GM12865 (cell line): ENCODE measurements around the gene SERPINE1.

ENCODE experiments used
- DNase-seq: peaks from one replicate; pipeline ENCODE4 v3.0.0; 2010; ENCODE audit warnings: low read depth
- H3K4me3 ChIP-seq: 2 replicates; pipeline ENCODE4 v1.5.1; 2011; ENCODE audit warnings: mild to moderate bottlenecking, low read depth, low read length, control low read depth
- TF ChIP-seq, protein P1 (sequence below): IDR thresholded peaks from 2 replicates; pipeline ENCODE4 v1.5.1; 2011; ENCODE audit warnings: low read length, control low read depth, low read depth, inconsistent platforms; ENCODE audit not compliant: insufficient read depth; ENCODE audit errors: missing control alignments

Gene SERPINE1

DNA sequence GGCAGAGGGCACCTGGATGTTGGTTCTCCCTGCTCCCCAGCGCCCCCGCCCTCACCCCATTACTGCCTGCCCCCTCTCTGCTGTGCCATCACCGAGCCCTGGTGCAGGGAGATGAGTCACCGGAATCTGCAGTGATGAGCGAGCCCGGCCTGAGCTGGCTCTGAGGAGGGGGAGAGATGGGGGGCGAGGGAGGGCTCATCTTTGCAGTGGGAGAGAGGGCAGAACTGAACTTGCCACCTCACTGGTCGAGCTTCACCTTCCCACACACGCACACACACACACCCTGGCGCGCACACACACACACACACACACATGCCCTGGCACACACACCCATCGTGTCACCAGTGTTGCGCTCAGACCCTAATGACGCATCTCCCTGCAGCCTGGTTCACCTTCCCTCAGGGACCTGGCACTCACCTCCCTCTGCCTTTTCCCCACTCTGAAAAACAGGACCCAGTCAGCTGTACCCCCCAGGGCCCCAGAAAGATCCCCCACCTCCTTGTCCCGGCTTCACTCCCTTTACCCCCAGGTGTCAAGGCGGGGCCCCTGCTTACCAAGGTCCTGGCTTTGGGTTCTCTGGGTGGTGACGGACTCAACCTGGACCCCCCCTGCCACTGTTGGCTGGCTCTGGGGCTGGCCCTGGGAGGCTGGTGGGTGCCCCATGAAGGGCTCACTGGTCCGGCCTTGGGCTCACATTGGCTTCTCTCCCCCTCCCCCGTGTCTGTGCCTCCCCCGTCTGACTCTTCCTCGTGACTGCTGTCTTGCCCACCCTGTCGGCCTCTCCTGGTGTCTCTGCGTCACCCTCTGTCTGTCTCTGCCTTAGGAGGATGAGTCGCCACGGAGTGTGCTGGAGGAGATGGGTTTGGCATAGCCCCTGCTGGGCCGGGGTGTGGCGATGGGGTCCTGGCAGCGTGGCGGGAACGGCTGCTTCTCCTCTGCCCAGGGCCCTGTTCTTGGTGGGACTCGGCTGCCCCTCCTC, 33.1 kb downstream of the SERPINE1 start:
- H3K4me3 ChIP-seq = no peak overlapping the region
- no peak for DNase-seq
- TF ChIP-seq, protein P1, sequence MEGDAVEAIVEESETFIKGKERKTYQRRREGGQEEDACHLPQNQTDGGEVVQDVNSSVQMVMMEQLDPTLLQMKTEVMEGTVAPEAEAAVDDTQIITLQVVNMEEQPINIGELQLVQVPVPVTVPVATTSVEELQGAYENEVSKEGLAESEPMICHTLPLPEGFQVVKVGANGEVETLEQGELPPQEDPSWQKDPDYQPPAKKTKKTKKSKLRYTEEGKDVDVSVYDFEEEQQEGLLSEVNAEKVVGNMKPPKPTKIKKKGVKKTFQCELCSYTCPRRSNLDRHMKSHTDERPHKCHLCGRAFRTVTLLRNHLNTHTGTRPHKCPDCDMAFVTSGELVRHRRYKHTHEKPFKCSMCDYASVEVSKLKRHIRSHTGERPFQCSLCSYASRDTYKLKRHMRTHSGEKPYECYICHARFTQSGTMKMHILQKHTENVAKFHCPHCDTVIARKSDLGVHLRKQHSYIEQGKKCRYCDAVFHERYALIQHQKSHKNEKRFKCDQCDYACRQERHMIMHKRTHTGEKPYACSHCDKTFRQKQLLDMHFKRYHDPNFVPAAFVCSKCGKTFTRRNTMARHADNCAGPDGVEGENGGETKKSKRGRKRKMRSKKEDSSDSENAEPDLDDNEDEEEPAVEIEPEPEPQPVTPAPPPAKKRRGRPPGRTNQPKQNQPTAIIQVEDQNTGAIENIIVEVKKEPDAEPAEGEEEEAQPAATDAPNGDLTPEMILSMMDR = no peak

DNA sequence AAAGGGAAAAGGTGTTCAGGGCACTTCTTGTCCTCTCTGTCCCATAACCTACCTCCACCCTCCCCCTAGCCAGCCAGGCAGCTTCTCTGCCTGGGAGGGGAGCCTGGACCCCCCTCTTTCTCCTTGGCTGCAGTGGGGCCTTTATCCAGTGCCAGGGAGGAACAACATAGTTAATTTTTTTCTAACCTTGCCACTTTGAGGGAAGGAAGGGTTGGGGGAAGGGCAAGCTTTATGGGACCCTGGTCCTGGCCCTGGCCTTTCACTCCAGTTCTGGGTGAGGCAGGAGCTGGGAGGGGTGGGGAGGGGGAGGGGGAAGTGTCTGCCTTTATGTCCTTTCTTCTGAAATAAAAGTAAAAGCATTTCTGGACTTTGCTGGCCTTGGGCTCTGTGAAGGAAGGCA, 34.0 kb downstream of the SERPINE1 start:
- TF ChIP-seq, protein P1 = no peak
- H3K4me3 ChIP-seq = no peak overlapping the region
- no peak for DNase-seq

DNA sequence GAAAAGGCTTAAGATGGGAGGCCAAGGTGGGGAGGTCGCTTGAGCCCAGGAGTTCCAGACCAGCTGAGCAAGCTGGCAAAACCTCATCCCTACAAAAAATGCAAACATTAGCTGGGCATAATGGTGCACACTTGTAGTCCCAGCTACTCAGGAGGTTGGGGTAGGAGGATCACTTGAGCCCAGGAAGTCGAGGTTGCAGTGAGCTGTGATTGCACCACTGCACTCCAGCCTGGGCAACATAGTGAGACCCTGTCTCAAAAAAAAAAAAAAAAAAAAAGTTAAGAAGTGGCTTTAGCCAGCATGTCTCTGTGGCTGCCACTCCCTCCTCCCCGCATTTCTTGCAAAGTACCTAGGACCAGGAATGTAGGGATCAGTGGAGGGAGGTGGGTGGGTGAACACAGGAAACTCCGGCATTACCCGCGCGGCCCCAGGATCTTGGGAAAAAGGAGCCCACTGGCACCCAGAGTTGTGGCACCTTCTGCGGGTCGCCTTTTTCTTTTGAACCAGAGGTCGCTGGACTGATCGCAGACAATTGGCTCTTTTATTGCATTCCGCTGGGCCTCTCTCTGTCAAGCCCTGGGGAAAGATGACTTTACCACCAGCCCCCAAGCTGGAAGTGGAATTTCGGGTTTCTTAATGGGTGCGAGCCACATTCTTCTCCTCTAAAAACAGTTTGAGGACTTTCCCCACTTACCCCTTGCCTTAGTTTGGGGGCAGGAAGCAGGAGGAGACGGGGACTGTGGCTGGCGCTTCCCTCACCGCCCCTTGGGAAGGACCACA, 35.0 kb downstream of the SERPINE1 start:
- H3K4me3 ChIP-seq = peak overlapping the region; percentile 47
- no peak for DNase-seq

DNA sequence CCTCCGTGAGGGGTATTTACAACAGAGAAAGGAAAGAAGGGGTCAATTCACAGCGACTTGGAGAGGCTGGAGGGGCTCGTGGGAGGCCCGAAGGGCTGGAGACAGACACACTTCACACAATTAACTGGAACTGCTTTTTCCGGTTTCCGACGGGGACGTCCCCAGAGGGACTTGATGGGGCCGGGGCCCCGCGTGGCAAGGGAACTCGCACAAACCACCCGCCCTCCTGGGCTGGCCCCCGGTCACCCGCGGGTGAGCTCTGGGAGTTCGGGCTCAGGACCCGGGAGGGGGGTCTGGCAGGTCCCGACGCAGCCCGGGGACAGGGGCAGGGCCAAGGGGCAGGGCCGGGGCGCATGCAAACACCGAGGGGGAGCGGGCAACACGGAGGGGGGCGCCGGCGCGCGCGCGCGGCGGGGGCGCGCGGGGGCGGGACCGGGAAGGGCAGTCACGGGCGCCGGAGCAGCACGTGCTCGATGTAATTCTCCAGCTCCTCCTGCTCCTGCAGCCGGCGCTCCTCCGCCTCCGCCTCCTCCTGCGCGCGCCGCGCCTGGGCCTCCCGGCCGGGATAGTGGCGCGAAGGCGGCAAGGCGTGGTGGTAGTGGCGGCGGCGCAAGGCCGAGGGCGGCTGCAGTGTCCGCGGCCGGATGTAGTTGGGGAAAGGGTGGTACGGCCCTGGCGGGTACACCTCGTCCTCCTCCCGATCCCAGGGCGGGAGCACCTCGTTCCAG, 35.8 kb downstream of the SERPINE1 start:
- DNase-seq = peak; percentile 79
- peak overlapping the region; percentile 47 for H3K4me3 ChIP-seq
- TF ChIP-seq, protein P1 = no peak

More for the DNA sequence above, 35.0 kb downstream of the SERPINE1 start:
- TF ChIP-seq, protein P1 = no peak

DNA sequence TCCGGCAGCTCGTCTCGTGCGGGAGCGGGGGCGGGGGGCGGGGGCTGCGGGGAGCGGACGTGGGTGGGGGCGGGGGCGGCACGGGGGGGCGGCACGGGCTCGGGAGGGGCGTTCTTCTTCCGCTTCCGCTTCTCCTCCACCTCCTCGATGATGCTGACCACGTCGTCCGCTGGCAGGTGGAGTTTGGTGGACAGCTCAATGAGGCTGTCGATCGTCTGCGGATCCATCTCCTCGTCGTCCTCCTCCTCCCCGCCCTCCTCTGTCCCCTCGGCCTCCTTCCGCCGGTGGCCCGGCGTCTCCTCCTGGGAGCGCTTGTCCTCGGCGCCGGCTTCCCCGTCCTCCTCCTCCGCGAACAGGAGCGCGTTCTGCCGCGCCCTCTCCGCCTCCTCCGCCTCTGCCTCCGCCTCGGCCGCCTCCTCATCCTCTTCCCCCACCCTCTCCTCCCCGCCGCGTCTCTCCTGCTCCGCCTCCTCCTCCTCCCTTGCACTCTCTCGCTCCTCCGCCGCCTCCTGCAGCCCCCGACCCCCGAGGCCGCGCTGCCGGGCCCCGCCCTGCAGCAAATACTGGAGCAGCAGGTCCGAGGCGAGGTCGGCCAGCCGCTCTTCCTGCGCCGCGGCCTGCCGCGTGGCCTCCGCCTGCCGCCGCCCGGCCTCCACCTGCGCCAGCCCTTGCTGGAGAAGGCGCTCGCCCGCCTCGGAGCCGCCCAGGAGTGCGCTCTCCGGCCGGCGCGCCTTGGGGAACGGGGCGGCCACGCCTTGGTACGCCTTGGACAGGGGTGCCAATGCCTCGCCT, 36.6 kb downstream of the SERPINE1 start:
- H3K4me3 ChIP-seq = peak overlapping the region; percentile 47
- peak; percentile 68 for DNase-seq
- TF ChIP-seq, protein P1 = no peak
